MCF 10A (cell line): Measurements from ENCODE around the gene EPDR1. TPM values are rescaled to one million over a fixed set of nuclear protein-coding genes. Genes with fewer than 3 reads are reported as not detected.
A peak's percentile ranks its signal among the peaks of the same experiment; 100 is the strongest.

Experiments
- BruUV-seq: library from RNA; stranded (reverse); fragments of 400-500 nt; replicated peaks from 2 replicates; lab custom pipeline; 2021; lab: Mats Ljungman, UMichigan
- CTCF ChIA-PET: fragments of 300-600 bp; sonication (Branson Sonifier 250); formaldehyde crosslinking; extraction: SDS; loops from one replicate; lab custom pipeline; 2021; ENCODE audit warnings: antibody characterized with exemption, inconsistent platforms; lab: Yijun Ruan, JAX
- POLR2A ChIA-PET: fragments of 300-600, 350-650 bp; sonication (Branson Sonifier 250); formaldehyde crosslinking; extraction: SDS; loops from one replicate; lab custom pipeline; 2020; ENCODE audit warnings: antibody characterized with exemption, inconsistent platforms; lab: Yijun Ruan, JAX
- DNase-seq: peaks from one replicate; pipeline ENCODE4 v3.0.0-alpha.2; 2018; ENCODE audit not compliant: unreplicated experiment
- H3K27ac Mint-ChIP-seq: one replicate; pipeline ENCODE4 v1.8.0; 2022; ENCODE audit warnings: mild to moderate bottlenecking, low read depth, mixed read lengths; ENCODE audit not compliant: unreplicated experiment
- H3K27me3 Mint-ChIP-seq: one replicate; pipeline ENCODE4 v1.8.0; 2022; ENCODE audit warnings: mixed read lengths; ENCODE audit not compliant: insufficient read depth, unreplicated experiment
- H3K36me3 Mint-ChIP-seq: one replicate; pipeline ENCODE4 v1.8.0; 2022; ENCODE audit warnings: mild to moderate bottlenecking, moderate library complexity, mixed read lengths; ENCODE audit not compliant: insufficient read depth, unreplicated experiment
- H3K4me1 Mint-ChIP-seq: one replicate; pipeline ENCODE4 v1.8.0; 2022; ENCODE audit warnings: mixed read lengths; ENCODE audit not compliant: insufficient read depth, unreplicated experiment
- H3K4me3 Mint-ChIP-seq: one replicate; pipeline ENCODE4 v1.8.0; 2022; ENCODE audit warnings: mild to moderate bottlenecking, moderate library complexity, mixed read lengths; ENCODE audit not compliant: unreplicated experiment
- H3K9me3 Mint-ChIP-seq: one replicate; pipeline ENCODE4 v1.8.0; 2022; ENCODE audit warnings: mixed read lengths; ENCODE audit not compliant: unreplicated experiment
- CTCF ChIP-seq: fragments of 200-600 bp; IDR thresholded peaks from one replicate; pipeline ENCODE4 v1.8.0; 2022; ENCODE audit warnings: antibody characterized with exemption, mild to moderate bottlenecking; ENCODE audit not compliant: unreplicated experiment
- intact Hi-C: fragments of 100-400 bp; cut with micrococcal nuclease; formaldehyde crosslinking; loops from 2 replicates; pipeline ENCODE4 v1.14.1; 2022
- total RNA-seq: library from RNA; stranded (reverse); gene quantifications from 2 replicates; pipeline ENCODE4 v1.2.3, GENCODE V29; 2022

EPDR1 gene
- total RNA-seq, 1 experiment from 2014 or later, result not detected

- peaks cover 78% of the 10 kb centered on the region for H3K27me3 Mint-ChIP-seq
- H3K4me1 Mint-ChIP-seq, result no peaks in the 10 kb centered on the region
- ChIA-PET POLR2A (interaction anchor here (0.6 kb wide), 1 partner anchor 171 kb away, joined by 3 read pairs; no protein-coding TSS in a partner anchor), CTCF (interaction anchor here (0.5 to 1.5 kb wide), 8 partner anchors 9 to 461 kb away, joined by 3 to 6 read pairs (median 3); no protein-coding TSS in a partner anchor)
- intact Hi-C loops, result no loop called here
- BruUV-seq, result no TSS peak
- DNase-seq, result no peak
- H3K4me3 Mint-ChIP-seq, result no peak overlapping the region
- no peak overlapping the region for H3K27ac Mint-ChIP-seq
- no peak for TF ChIP-seq CTCF
- H3K36me3 Mint-ChIP-seq, result no peaks in the 10 kb centered on the region
- H3K9me3 Mint-ChIP-seq, result no peaks in the 10 kb centered on the region
Measured at GRCh38 chr7:37908221-37908788, 12.1 kb upstream of the EPDR1 start.

- no peak for DNase-seq
- Mint-ChIP-seq H3K4me3 (no peak overlapping the region), H3K4me1 (no peaks in the 10 kb centered on the region), H3K36me3 (peaks cover 6% of the 10 kb centered on the region), H3K27ac (no peak overlapping the region), H3K9me3 (no peaks in the 10 kb centered on the region), H3K27me3 (peaks cover 34% of the 10 kb centered on the region)
- intact Hi-C loops, result no loop called here
- no TSS peak for BruUV-seq
- ChIA-PET CTCF (interaction anchor here (0.7 to 2.0 kb wide), 3 partner anchors 10 to 919 kb away, joined by 3 to 13 read pairs (median 5); no protein-coding TSS in a partner anchor), POLR2A (no interaction called here)
- no peak for TF ChIP-seq CTCF
Measured at GRCh38 chr7:37912756-37913155, 7.7 kb upstream of the EPDR1 start.

GRCh38 chr7:37915438-37915837 is 5.0 kb upstream of the EPDR1 start:
- no peak for TF ChIP-seq CTCF
- no TSS peak for BruUV-seq
- H3K27ac Mint-ChIP-seq, result no peak overlapping the region
- ChIA-PET CTCF (interaction anchor here (1.2 to 3.6 kb wide), 4 partner anchors 14 to 453 kb away, joined by 3 to 22 read pairs (median 8); no protein-coding TSS in a partner anchor), POLR2A (no interaction called here)
- no peak overlapping the region for H3K4me3 Mint-ChIP-seq
- peaks cover 49% of the 10 kb centered on the region for H3K27me3 Mint-ChIP-seq
- peaks cover 6% of the 10 kb centered on the region for H3K36me3 Mint-ChIP-seq
- no peaks in the 10 kb centered on the region for H3K4me1 Mint-ChIP-seq
- H3K9me3 Mint-ChIP-seq, result no peaks in the 10 kb centered on the region
- intact Hi-C loops, result no loop called here
- DNase-seq, result peak; percentile 14

- ChIA-PET POLR2A (no interaction called here), CTCF (interaction anchor here (0.6 to 3.6 kb wide), 12 partner anchors 9 to 1279 kb away, joined by 3 to 22 read pairs (median 4); no protein-coding TSS in a partner anchor)
- intact Hi-C loops, result no loop called here
- Mint-ChIP-seq H3K4me1 (no peaks in the 10 kb centered on the region), H3K27ac (no peak overlapping the region), H3K27me3 (peaks cover 42% of the 10 kb centered on the region), H3K4me3 (no peak overlapping the region), H3K36me3 (peaks cover 6% of the 10 kb centered on the region), H3K9me3 (no peaks in the 10 kb centered on the region)
- no peak for TF ChIP-seq CTCF
- no TSS peak for BruUV-seq
- DNase-seq, result no peak
Measured at GRCh38 chr7:37916017-37916672, 4.3 kb upstream of the EPDR1 start.
